Mammary epithelial cell (primary cell): ENCODE results near the gene GADD45A.

Experiments
- CTCF ChIP-seq, 2 donors: IDR thresholded peaks in 1 of 2; conservative IDR thresholded peaks in 1 of 2; 2 replicates each; pipeline ENCODE4 v1.5.1; 2011 to 2012; ENCODE audit warnings: inconsistent platforms in 2 of 2, low read length in 2 of 2, mild to moderate bottlenecking in 2 of 2, control low read depth in 1 of 2, low read depth in 1 of 2; ENCODE audit not compliant: insufficient read depth in 1 of 2; ENCODE audit errors: extremely low read depth in 1 of 2
- EZH2 ChIP-seq: IDR thresholded peaks from 2 replicates; pipeline ENCODE4 v1.6.1; 2012; ENCODE audit warnings: low read length, inconsistent platforms, borderline replicate concordance

DNA sequence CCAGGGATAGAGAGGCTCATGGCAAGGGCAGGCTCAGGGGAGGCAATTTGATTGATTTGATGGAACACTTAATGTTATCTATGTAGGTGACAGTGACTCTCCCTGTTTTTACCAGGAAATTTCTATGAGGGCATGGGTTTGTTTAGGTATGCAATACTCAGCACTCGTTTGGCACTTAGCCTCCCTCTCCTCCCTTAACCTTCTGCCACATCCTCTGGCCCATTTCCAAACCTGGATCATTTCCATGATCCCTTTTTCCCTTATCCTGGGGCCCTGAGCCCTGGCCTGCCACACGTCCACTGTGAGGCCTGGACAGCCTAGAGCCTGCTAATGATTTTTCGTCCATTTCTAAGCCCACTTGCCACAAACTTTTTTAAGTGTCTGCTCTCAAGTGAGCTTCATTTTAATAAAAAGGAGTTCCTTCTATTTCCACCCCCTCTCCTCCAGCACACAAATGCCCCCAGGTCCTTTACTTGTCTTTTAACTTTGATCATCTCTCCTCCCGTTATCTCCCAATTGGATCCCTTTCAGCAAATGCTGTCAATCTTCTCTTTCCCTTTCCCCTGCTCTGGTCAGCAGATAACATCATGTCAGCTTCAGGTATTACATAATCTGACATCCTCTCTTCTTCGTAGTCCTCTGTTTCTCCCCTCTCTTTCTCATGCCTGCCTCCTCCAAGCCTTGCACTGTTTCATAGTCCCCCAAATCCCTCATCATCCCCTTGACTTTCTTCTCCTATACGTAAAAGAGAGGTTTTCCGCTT, 37.8 kb upstream of the GADD45A start:
- no peak for TF ChIP-seq CTCF (conservative IDR thresholded peaks at IDR 0.05 in 1 of 2, IDR thresholded peaks at IDR 0.05 in 1 of 2; ENCODE audit: extremely low read depth in 1 of 2, insufficient read depth in 1 of 2, low read depth in 1 of 2, low read length in 2 of 2)
- no peak for TF ChIP-seq EZH2
